Keratinocyte (primary cell): ENCODE data around the gene STK32B. TPM values are rescaled to one million over a fixed set of nuclear protein-coding genes. Genes with fewer than 3 reads are reported as not detected.

ENCODE experiments used
- DNase-seq: peaks from one replicate; pipeline ENCODE4 v3.0.0-alpha.2; 2011; ENCODE audit warnings: low read depth, missing footprints, low spot score
- FAIRE-seq: peaks from 2 replicates; lab custom pipeline; 2011; peaks lifted over from hg19 to GRCh38; lab: Jason Lieb, UNC
- H2AFZ ChIP-seq: 2 replicates; pipeline ENCODE4 v1.6.0; 2012; ENCODE audit warnings: low read length, control low read depth, inconsistent platforms; ENCODE audit not compliant: control insufficient read depth
- H3K27ac ChIP-seq: 2 replicates; pipeline ENCODE4 v1.5.1; 2011; ENCODE audit warnings: low read length; ENCODE audit not compliant: control insufficient read depth, insufficient read depth
- H3K27me3 ChIP-seq: 3 replicates; pipeline ENCODE4 v1.6.0; 2011; ENCODE audit warnings: low read length; ENCODE audit not compliant: control insufficient read depth, insufficient read depth; ENCODE audit errors: extremely low read depth
- H3K36me3 ChIP-seq, 2 experiments: 2 replicates in 1 of 2; 3 replicates in 1 of 2; pipeline ENCODE4 v1.5.1; 2011; ENCODE audit warnings: low read length in 2 of 2, mild to moderate bottlenecking in 1 of 2; ENCODE audit not compliant: control insufficient read depth in 2 of 2, insufficient read depth in 2 of 2; ENCODE audit errors: extremely low read depth in 1 of 2
- H3K4me1 ChIP-seq: 3 replicates; pipeline ENCODE4 v1.5.1; 2011; ENCODE audit warnings: low read length; ENCODE audit not compliant: control insufficient read depth, insufficient read depth; ENCODE audit errors: extremely low read depth
- H3K4me2 ChIP-seq: 3 replicates; pipeline ENCODE4 v1.6.0; 2011; ENCODE audit warnings: low read depth, low read length; ENCODE audit not compliant: control insufficient read depth, insufficient read depth; ENCODE audit errors: extremely low read depth
- H3K4me3 ChIP-seq, 3 experiments: fragments of 200-600 bp in 1 of 3; sonication (generic) in 1 of 3; 2 replicates in 2 of 3; 3 replicates in 1 of 3; pipeline ENCODE4 v1.5.1; 2011 to 2016; ENCODE audit warnings: low read length in 3 of 3, mild to moderate bottlenecking in 3 of 3, control low read depth in 2 of 3, inconsistent platforms in 1 of 3, low read depth in 1 of 3, mixed read lengths in 1 of 3, mixed run types in 1 of 3, moderate library complexity in 1 of 3; ENCODE audit not compliant: control insufficient read depth in 2 of 3, insufficient read depth in 2 of 3; ENCODE audit errors: extremely low read depth in 1 of 3
- H3K79me2 ChIP-seq: 2 replicates; pipeline ENCODE4 v1.6.0; 2012; ENCODE audit warnings: low read length; ENCODE audit not compliant: control insufficient read depth, insufficient read depth
- H3K9ac ChIP-seq: 3 replicates; pipeline ENCODE4 v1.6.0; 2011; ENCODE audit warnings: low read length; ENCODE audit not compliant: control insufficient read depth, insufficient read depth; ENCODE audit errors: extremely low read depth
- H3K9me1 ChIP-seq: 3 replicates; pipeline ENCODE4 v1.6.0; 2011; ENCODE audit warnings: low read length; ENCODE audit not compliant: control insufficient read depth, insufficient read depth; ENCODE audit errors: extremely low read depth
- H3K9me3 ChIP-seq: 2 replicates; pipeline ENCODE4 v1.5.1; 2012; ENCODE audit warnings: low read depth, low read length; ENCODE audit not compliant: control insufficient read depth
- H4K20me1 ChIP-seq: 3 replicates; pipeline ENCODE4 v1.6.0; 2011; ENCODE audit warnings: low read length; ENCODE audit not compliant: control insufficient read depth, insufficient read depth; ENCODE audit errors: extremely low read depth
- EZH2 ChIP-seq: IDR thresholded peaks from one replicate; pipeline ENCODE4 v1.6.1; 2012; ENCODE audit warnings: inconsistent platforms, mild to moderate bottlenecking, low read length, moderate library complexity
- dilution Hi-C: fragments of 300-500 bp; cut with MboI; formaldehyde crosslinking; loops from one replicate; pipeline ENCODE4 v1.7.0; 2020; ENCODE audit warnings: low sequenced_read_pairs; ENCODE audit not compliant: extremely low pct_ligation_motif_present
- polyA plus RNA-seq, 5 experiments: library from polyadenylated mRNA; depleted of rRNA in 3 of 5; stranded (reverse) in 3 of 5; stranded (forward) in 1 of 5; unstranded in 1 of 5; fragments of >200 nt; gene quantifications; 1 replicate in 1 of 5; 2 replicates in 3 of 5; 3 replicates in 1 of 5; pipeline versions ENCODE4 v1.2.1 to v1.2.3, GENCODE V29; 2011 to 2012; ENCODE audit warnings: missing spikeins in 2 of 5, low read depth in 1 of 5, low replicate concordance in 1 of 5
- TF ChIP-seq, protein P1 (sequence below), 3 experiments: IDR thresholded peaks in 1 of 3; conservative IDR thresholded peaks in 1 of 3; optimal IDR thresholded peaks in 1 of 3; 2 replicates in 2 of 3; 3 replicates in 1 of 3; pipeline versions ENCODE3 to v1.5.1; 2011; ENCODE audit warnings: low read length in 3 of 3, mild to moderate bottlenecking in 3 of 3, moderate library complexity in 2 of 3, control low read depth in 1 of 3, inconsistent platforms in 1 of 3; ENCODE audit not compliant: insufficient read depth in 2 of 3; ENCODE audit errors: extremely low read depth in 1 of 3

The STK32B gene
- polyA plus RNA-seq, 1 donor (not counting 4 experiments of a cell fraction or from before 2014, with no cell fraction given) = 3.4 TPM

DNA sequence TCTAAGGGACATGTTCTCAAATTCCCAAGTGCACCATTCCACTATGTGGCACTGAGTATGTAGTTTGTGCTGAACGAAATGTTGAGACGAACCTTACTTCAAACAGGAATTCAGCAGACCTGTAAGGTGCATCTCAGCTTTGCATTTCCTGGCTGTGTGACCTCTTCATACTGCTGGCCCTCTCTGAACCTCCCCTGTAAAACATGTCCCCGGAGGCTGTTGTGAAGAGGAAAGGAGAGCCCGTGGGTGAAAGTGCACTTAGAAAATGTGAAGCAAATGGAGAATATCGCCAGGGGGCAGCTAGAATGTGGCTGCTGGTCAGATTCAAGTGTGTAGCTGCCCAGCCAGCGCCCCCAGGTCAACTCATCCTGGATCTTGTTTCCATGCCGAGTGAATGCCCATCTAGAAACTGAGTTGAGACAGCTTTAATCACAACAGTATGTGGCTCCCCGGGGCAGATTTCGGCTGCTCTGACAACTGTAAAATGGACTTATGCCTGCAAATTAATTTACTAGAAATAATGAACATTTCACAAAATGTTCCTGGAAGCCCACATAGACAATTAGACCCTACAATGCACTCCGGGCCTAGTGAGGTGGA, 393.7 kb downstream of the STK32B start:
- dilution Hi-C loops = no loop called here

DNA sequence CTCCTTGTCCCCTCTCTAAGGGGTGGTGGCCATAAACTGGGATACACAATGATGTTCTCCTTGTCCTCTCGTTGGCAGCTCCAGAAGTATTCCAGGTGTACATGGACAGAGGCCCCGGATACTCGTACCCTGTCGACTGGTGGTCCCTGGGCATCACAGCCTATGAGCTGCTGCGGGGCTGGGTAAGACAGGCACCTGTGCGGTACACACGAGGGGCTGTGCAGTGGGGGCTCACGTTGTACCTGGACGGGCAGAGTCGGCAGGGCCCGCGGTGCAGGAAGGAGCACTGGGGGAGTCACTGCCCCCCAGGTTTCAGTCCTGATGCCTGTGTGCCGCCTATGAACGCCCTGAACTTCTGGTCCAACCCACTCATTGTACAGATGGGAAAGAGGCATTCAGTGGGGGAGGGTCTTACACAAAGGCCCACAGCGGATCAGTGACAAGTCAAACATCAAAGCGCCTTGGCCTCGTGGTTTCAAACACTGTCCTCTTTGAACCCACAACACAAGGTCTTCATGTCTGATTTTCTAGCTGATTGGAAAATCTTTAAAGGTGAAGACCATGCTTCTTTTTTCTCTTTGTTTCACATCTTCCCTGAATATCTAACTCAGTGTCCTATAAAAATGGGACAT, 395.4 kb downstream of the STK32B start:
- dilution Hi-C loops = no loop called here
- H3K27ac ChIP-seq = no peak overlapping the region

More for the DNA sequence above, 393.7 kb downstream of the STK32B start:
- no peak overlapping the region for H3K9ac ChIP-seq
- H2AFZ ChIP-seq = no peak overlapping the region
- H3K4me1 ChIP-seq = peaks cover 9% of the 10 kb centered on the region
- no peak overlapping the region for H3K4me2 ChIP-seq
- no peak overlapping the region for H3K4me3 ChIP-seq
- TF ChIP-seq, protein P1, sequence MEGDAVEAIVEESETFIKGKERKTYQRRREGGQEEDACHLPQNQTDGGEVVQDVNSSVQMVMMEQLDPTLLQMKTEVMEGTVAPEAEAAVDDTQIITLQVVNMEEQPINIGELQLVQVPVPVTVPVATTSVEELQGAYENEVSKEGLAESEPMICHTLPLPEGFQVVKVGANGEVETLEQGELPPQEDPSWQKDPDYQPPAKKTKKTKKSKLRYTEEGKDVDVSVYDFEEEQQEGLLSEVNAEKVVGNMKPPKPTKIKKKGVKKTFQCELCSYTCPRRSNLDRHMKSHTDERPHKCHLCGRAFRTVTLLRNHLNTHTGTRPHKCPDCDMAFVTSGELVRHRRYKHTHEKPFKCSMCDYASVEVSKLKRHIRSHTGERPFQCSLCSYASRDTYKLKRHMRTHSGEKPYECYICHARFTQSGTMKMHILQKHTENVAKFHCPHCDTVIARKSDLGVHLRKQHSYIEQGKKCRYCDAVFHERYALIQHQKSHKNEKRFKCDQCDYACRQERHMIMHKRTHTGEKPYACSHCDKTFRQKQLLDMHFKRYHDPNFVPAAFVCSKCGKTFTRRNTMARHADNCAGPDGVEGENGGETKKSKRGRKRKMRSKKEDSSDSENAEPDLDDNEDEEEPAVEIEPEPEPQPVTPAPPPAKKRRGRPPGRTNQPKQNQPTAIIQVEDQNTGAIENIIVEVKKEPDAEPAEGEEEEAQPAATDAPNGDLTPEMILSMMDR (optimal IDR thresholded peaks at IDR 0.05 in 1 of 3, IDR thresholded peaks at IDR 0.05 in 1 of 3, conservative IDR thresholded peaks at IDR 0.05 in 1 of 3; ENCODE audit: extremely low read depth in 1 of 3, insufficient read depth in 2 of 3, low read length in 3 of 3) = no peak
- no peak for TF ChIP-seq EZH2
- DNase-seq (no peak), FAIRE-seq (no peak)
- no peak overlapping the region for H3K27ac ChIP-seq
- no peaks in the 10 kb centered on the region for H3K9me3 ChIP-seq
- no peaks in the 10 kb centered on the region for H3K9me1 ChIP-seq
- H3K27me3 ChIP-seq = no peaks in the 10 kb centered on the region
- H4K20me1 ChIP-seq = no peaks in the 10 kb centered on the region
- no peaks in the 10 kb centered on the region for H3K79me2 ChIP-seq
- H3K36me3 ChIP-seq = no peaks in the 10 kb centered on the region

More for the DNA sequence above, 395.4 kb downstream of the STK32B start:
- no peaks in the 10 kb centered on the region for H3K9me1 ChIP-seq
- H3K4me2 ChIP-seq = peak overlapping the region; percentile 10
- no peaks in the 10 kb centered on the region for H3K79me2 ChIP-seq
- H3K9me3 ChIP-seq = no peaks in the 10 kb centered on the region
- no peaks in the 10 kb centered on the region for H3K36me3 ChIP-seq
- TF ChIP-seq, protein P1 (optimal IDR thresholded peaks at IDR 0.05 in 1 of 3, IDR thresholded peaks at IDR 0.05 in 1 of 3, conservative IDR thresholded peaks at IDR 0.05 in 1 of 3; ENCODE audit: extremely low read depth in 1 of 3, insufficient read depth in 2 of 3, low read length in 3 of 3) = no peak
- TF ChIP-seq EZH2 = no peak
- H4K20me1 ChIP-seq = no peaks in the 10 kb centered on the region
- H2AFZ ChIP-seq = no peak overlapping the region
- H3K9ac ChIP-seq = no peak overlapping the region
- H3K27me3 ChIP-seq = no peaks in the 10 kb centered on the region
- no peak for DNase-seq
- H3K4me1 ChIP-seq = peaks cover 9% of the 10 kb centered on the region
- H3K4me3 ChIP-seq = no peak overlapping the region
- FAIRE-seq = no peak
